GM03348 (cell line): ENCODE results near the gene IL31.

Source experiments
- DNase-seq: peaks from one replicate; pipeline ENCODE4 v3.0.0; 2012; ENCODE audit warnings: low spot score

IL31 gene

GRCh38 chr12:122155705-122156104 lies 18.3 kb downstream of the IL31 start:
- DNase-seq: no peak

GRCh38 chr12:122152754-122153153 lies 21.3 kb downstream of the IL31 start:
- DNase-seq: no peak

GRCh38 chr12:122150127-122150681 lies 23.8 kb downstream of the IL31 start:
- DNase-seq: no peak

GRCh38 chr12:122148657-122149056 lies 25.4 kb downstream of the IL31 start:
- no peak for DNase-seq

- DNase-seq: no peak
Measured at GRCh38 chr12:122147514-122148290, 26.3 kb downstream of the IL31 start.

- no peak for DNase-seq
Measured at GRCh38 chr12:122145505-122146330, 28.3 kb downstream of the IL31 start.

GRCh38 chr12:122144885-122145284 lies 29.1 kb downstream of the IL31 start:
- DNase-seq: no peak

- DNase-seq: no peak
Measured at GRCh38 chr12:122142857-122143256, 31.2 kb downstream of the IL31 start.

GRCh38 chr12:122141911-122142725 lies 31.9 kb downstream of the IL31 start:
- no peak for DNase-seq

- no peak for DNase-seq
Measured at GRCh38 chr12:122140467-122141257, 33.4 kb downstream of the IL31 start.

- DNase-seq: no peak
Measured at GRCh38 chr12:122139941-122140340, 34.1 kb downstream of the IL31 start.

GRCh38 chr12:122139266-122139665 lies 34.8 kb downstream of the IL31 start:
- no peak for DNase-seq

- DNase-seq: no peak
Measured at GRCh38 chr12:122138616-122139015, 35.4 kb downstream of the IL31 start.

GRCh38 chr12:122138181-122138580 lies 35.8 kb downstream of the IL31 start:
- DNase-seq: no peak

- DNase-seq: no peak
Measured at GRCh38 chr12:122137681-122138080, 36.3 kb downstream of the IL31 start.

- DNase-seq: no peak
Measured at GRCh38 chr12:122137229-122137628, 36.8 kb downstream of the IL31 start.

- no peak for DNase-seq
Measured at GRCh38 chr12:122135437-122136031, 38.5 kb downstream of the IL31 start.

- DNase-seq: no peak
Measured at GRCh38 chr12:122133192-122133950, 40.6 kb downstream of the IL31 start.

- DNase-seq: no peak
Measured at GRCh38 chr12:122130150-122130549, 43.9 kb downstream of the IL31 start.

- no peak for DNase-seq
Measured at GRCh38 chr12:122129131-122129530, 44.9 kb downstream of the IL31 start.
